K562 (cell line): ENCODE measurements around the gene FHIP2A. TPM values are rescaled to one million over a fixed set of nuclear protein-coding genes. Genes with fewer than 3 reads are reported as not detected.

Source experiments
- ATAC-seq: fragments of 200-7000 bp; cut with Tn5 transposase; 3 replicates; pipeline ENCODE4 v1.9.1; 2020; ENCODE audit warnings: moderate library complexity
- BruUV-seq: library from RNA; stranded (reverse); fragments of 400-500 nt; replicated peaks from 2 replicates; lab custom pipeline; 2021; lab: Mats Ljungman, UMichigan
- CTCF ChIA-PET: fragments of 300-600 bp; formaldehyde crosslinking; extraction: SDS; loops from one replicate; lab custom pipeline; 2021; ENCODE audit warnings: low intra/inter-chr PET ratio; lab: Yijun Ruan, JAX
- POLR2A ChIA-PET: fragments of 300-600, 350-650 bp; sonication (Branson Sonifier 250); formaldehyde crosslinking; extraction: SDS; loops from one replicate; lab custom pipeline; 2021; ENCODE audit warnings: antibody characterized with exemption, inconsistent platforms; lab: Yijun Ruan, JAX
- DNase-seq, 4 experiments: peaks; one replicate each; pipeline versions ENCODE4 v3.0.0 to v3.0.0-alpha.2; 2011 to 2018; ENCODE audit warnings: low spot score in 3 of 4, mixed read lengths in 3 of 4; ENCODE audit errors: extremely low read depth in 1 of 4
- FAIRE-seq: peaks from 2 replicates; lab custom pipeline; 2011; peaks lifted over from hg19 to GRCh38; lab: Jason Lieb, UNC
- H2AFZ ChIP-seq: 2 replicates; pipeline ENCODE4 v1.6.0; 2011; ENCODE audit warnings: low read depth, low read length, control low read depth, inconsistent platforms
- H3K27ac ChIP-seq: fragments of 200-600 bp; 3 replicates; pipeline ENCODE4 v1.8.0; 2011; ENCODE audit warnings: low read depth, mild to moderate bottlenecking, control low read depth, inconsistent platforms, low read length, moderate library complexity, mixed read lengths; ENCODE audit errors: extremely low read depth
- H3K27me3 ChIP-seq, 2 experiments: fragments of 300-600 bp in 1 of 2; 2 replicates in 1 of 2; 3 replicates in 1 of 2; pipeline versions ENCODE4 v1.6.0 to v1.8.0; 2011; ENCODE audit warnings: inconsistent platforms in 2 of 2, low read length in 2 of 2, mild to moderate bottlenecking in 1 of 2, mixed read lengths in 1 of 2, moderate library complexity in 1 of 2; ENCODE audit not compliant: control insufficient read depth in 2 of 2, insufficient read depth in 2 of 2
- H3K36me3 ChIP-seq: fragments of 300-600 bp; 3 replicates; pipeline ENCODE4 v1.8.0; 2011; ENCODE audit warnings: mild to moderate bottlenecking, low read length, inconsistent platforms; ENCODE audit not compliant: control insufficient read depth, insufficient read depth
- H3K4me1 ChIP-seq, 2 experiments: fragments of 200-600 bp in 1 of 2; replicated peaks in 1 of 2; 2 replicates in 1 of 2; 3 replicates in 1 of 2; pipeline versions ENCODE4 v1.5.1 to v1.8.0; 2011; ENCODE audit warnings: inconsistent platforms in 2 of 2, low read length in 2 of 2, mild to moderate bottlenecking in 1 of 2, mixed read lengths in 1 of 2, moderate library complexity in 1 of 2; ENCODE audit not compliant: control insufficient read depth in 2 of 2, insufficient read depth in 2 of 2
- H3K4me2 ChIP-seq: 2 replicates; pipeline ENCODE4 v1.6.1; 2011; ENCODE audit warnings: low read length, control low read depth, inconsistent platforms, mixed read lengths; ENCODE audit not compliant: insufficient read depth
- H3K4me3 ChIP-seq: fragments of 200-600 bp; sonication (generic), shearing (Covaris generic); 2 replicates; pipeline ENCODE4 v1.5.1; 2016; ENCODE audit warnings: control low read depth, inconsistent platforms
- H3K79me2 ChIP-seq: fragments of 200-600 bp; 3 replicates; pipeline ENCODE4 v1.8.0; 2011; ENCODE audit warnings: low read length, inconsistent platforms; ENCODE audit not compliant: control insufficient read depth, insufficient read depth
- H3K9ac ChIP-seq, 2 experiments: 2 replicates each; pipeline versions ENCODE4 v1.6.0 to v1.6.1; 2011; ENCODE audit warnings: low read depth in 2 of 2, low read length in 2 of 2, control low read depth in 1 of 2, inconsistent platforms in 1 of 2, mild to moderate bottlenecking in 1 of 2, mixed read lengths in 1 of 2; ENCODE audit not compliant: insufficient read depth in 1 of 2
- H3K9me1 ChIP-seq: one replicate; pipeline ENCODE4 v1.6.0; 2011; ENCODE audit warnings: inconsistent platforms, mild to moderate bottlenecking, low read length, moderate library complexity; ENCODE audit not compliant: control insufficient read depth, insufficient read depth
- H3K9me3 ChIP-seq: replicated peaks from 2 replicates; pipeline ENCODE4 v1.5.1; 2011; ENCODE audit warnings: low read depth, low read length, inconsistent platforms; ENCODE audit not compliant: control insufficient read depth, insufficient read depth
- H4K20me1 ChIP-seq: replicated peaks from 2 replicates; pipeline ENCODE4 v1.6.1; 2011; ENCODE audit warnings: low read length, inconsistent platforms, mixed read lengths; ENCODE audit not compliant: control insufficient read depth, insufficient read depth
- EWSR1 ChIP-seq: fragments of 450-650 bp; IDR thresholded peaks from 2 replicates; pipeline ENCODE4 v1.6.1; 2018; ENCODE audit warnings: borderline replicate concordance, mild to moderate bottlenecking, low read depth, moderate library complexity; ENCODE audit not compliant: partially characterized antibody
- FOXK2 ChIP-seq, 2 experiments: fragments of 450-650 bp; IDR thresholded peaks in 1 of 2; conservative IDR thresholded peaks in 1 of 2; 2 replicates each; pipeline ENCODE4 v1.6.1; 2016; ENCODE audit warnings: low read depth in 2 of 2, mild to moderate bottlenecking in 1 of 2
- FOXP1 ChIP-seq: sonication (generic); formaldehyde crosslinking; IDR thresholded peaks from 2 replicates; pipeline ENCODE4 v1.8.0; 2022; ENCODE audit warnings: mild to moderate bottlenecking, missing genetic modification reagents
- MCM5 ChIP-seq: fragments of 450-650 bp; IDR thresholded peaks from 2 replicates; pipeline ENCODE4 v1.6.1; 2016; ENCODE audit warnings: low read depth
- NCOA6 ChIP-seq: fragments of 450-650 bp; IDR thresholded peaks from 2 replicates; pipeline ENCODE4 v1.6.1; 2017; ENCODE audit warnings: mild to moderate bottlenecking
- NR2F6 ChIP-seq: fragments of 450-650 bp; formaldehyde crosslinking; IDR thresholded peaks from 2 replicates; pipeline ENCODE4 v1.4.0; 2020; ENCODE audit warnings: mild to moderate bottlenecking
- TAF7 ChIP-seq: fragments of 450-650 bp; IDR thresholded peaks from 2 replicates; pipeline ENCODE4 v1.6.1; 2016; ENCODE audit warnings: missing genetic modification characterization, missing compliant biosample characterization
- YY1 ChIP-seq, 3 experiments: IDR thresholded peaks; 2 replicates each; pipeline ENCODE4 v1.6.1; 2011; ENCODE audit warnings: low read length in 2 of 3, mild to moderate bottlenecking in 2 of 3, moderate library complexity in 2 of 3, borderline replicate concordance in 1 of 3, control low read depth in 1 of 3, low read depth in 1 of 3; ENCODE audit not compliant: insufficient read depth in 3 of 3, insufficient replicate concordance in 2 of 3, control insufficient read depth in 1 of 3, insufficient read length in 1 of 3; ENCODE audit errors: extremely low read depth in 1 of 3
- WGBS: fragments of 100-300 bp; shearing (Covaris generic); methylation state at CpG from one replicate; pipeline ENCODE4 v1.1.6; 2016; ENCODE audit warnings: low coverage, mixed read lengths; ENCODE audit not compliant: insufficient coverage; ENCODE audit errors: missing lambda C conversion rate; 5-methylcytosine and 5-hydroxymethylcytosine counted together
- in situ Hi-C: fragments of 300-500 bp; cut with MboI; formaldehyde crosslinking; loops from 4 replicates; pipeline ENCODE4 v1.15.0; 2018; ENCODE audit warnings: inconsistent platforms, mixed read lengths
- intact Hi-C: fragments of 100-400 bp; cut with micrococcal nuclease; formaldehyde crosslinking; loops from 2 replicates; pipeline ENCODE4 v1.14.2; 2022
- polyA plus RNA-seq, 8 experiments: library from polyadenylated mRNA; depleted of rRNA in 4 of 8; stranded (reverse) in 5 of 8; unstranded in 3 of 8; fragments of >200 nt; fragmentation: Nextera tagmentation in 2 of 8; fragmentation: Illumina TruSeq in 1 of 8; extraction: Ambion mirVana in 2 of 8; extraction: Trizol in 1 of 8; gene quantifications; 2 replicates each; pipeline versions ENCODE4 v1.2.1 to v1.2.3, GENCODE V29; 2011 to 2014; ENCODE audit warnings: inconsistent platforms in 1 of 8, missing spikeins in 1 of 8
- total RNA-seq, 7 experiments: library from RNA; depleted of rRNA in 6 of 7; stranded (reverse); fragments of >200 nt in 6 of 7; fragmentation: Illumina TruSeq in 2 of 7; extraction: Trizol in 2 of 7; gene quantifications; 2 replicates each; pipeline versions ENCODE4 v1.2.1 to v1.2.3, GENCODE V29; 2011 to 2021; ENCODE audit warnings: low replicate concordance in 1 of 7
- TF ChIP-seq, protein P1 (sequence below): fragments of 250-450 bp; sonication (Bioruptor Pico); IDR thresholded peaks from 2 replicates; pipeline ENCODE4 v1.8.0; 2022; ENCODE audit warnings: moderate library complexity, mild to moderate bottlenecking, inconsistent platforms
- TF ChIP-seq, protein P2 (sequence below), 2 experiments: fragments of 450-650 bp; IDR thresholded peaks; 2 replicates each; pipeline ENCODE4 v1.6.1; 2016; ENCODE audit warnings: mild to moderate bottlenecking in 2 of 2, borderline replicate concordance in 1 of 2, low read depth in 1 of 2, moderate library complexity in 1 of 2
- TF ChIP-seq, protein P3 (sequence below): fragments of 450-650 bp; IDR thresholded peaks from 2 replicates; pipeline ENCODE4 v1.6.1; 2014; ENCODE audit warnings: low read depth, mild to moderate bottlenecking, moderate library complexity, borderline replicate concordance

Gene FHIP2A
- total and polyA plus RNA-seq, 9 of the 15 experiments (the other 6 are each of a cell fraction or from before 2014, with no cell fraction given): 1.5 to 7.4 (median 3.3) TPM

DNA sequence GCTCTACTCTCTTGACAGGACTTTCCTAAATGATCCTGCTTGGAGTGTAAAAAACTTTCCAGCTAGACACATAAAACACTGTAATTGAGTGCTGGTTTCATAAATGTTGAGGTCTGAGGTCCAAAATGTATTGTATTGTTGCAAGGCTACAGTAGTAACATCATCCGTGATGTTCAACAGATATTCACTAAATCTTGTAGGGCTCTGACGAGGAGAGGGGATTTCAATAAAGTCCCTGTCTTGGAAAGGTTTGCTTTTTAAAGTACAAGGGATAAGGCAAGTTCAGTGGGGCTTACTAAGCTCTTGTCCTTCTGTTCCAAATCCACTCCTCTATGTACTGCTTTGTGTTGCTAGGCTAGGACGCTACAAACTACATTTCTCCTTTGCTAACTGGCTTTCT, 48.9 kb downstream of the FHIP2A start:
- H3K27ac ChIP-seq: no peak overlapping the region
- POLR2A ChIA-PET: no interaction called here
- no peak overlapping the region for H3K4me3 ChIP-seq
- no peaks in the 10 kb centered on the region for H3K79me2 ChIP-seq
- H3K36me3 ChIP-seq: no peaks in the 10 kb centered on the region
- H4K20me1 ChIP-seq: no peaks in the 10 kb centered on the region
- H3K4me1 ChIP-seq: no peaks in the 10 kb centered on the region
- 0% methylated on average over 3 of the region's 3 CpGs for WGBS
- H3K27me3 ChIP-seq: no peaks in the 10 kb centered on the region
- intact Hi-C loops: loop anchor here (10.0 kb wide), 1 partner anchor 154 kb away; no protein-coding TSS in a partner anchor
- BruUV-seq: no TSS peak
- DNase-seq: no peak
- H3K9me3 ChIP-seq: no peaks in the 10 kb centered on the region
- CTCF ChIA-PET: no interaction called here
- no peak overlapping the region for H3K4me2 ChIP-seq
- H3K9ac ChIP-seq: no peak overlapping the region
- ATAC-seq: no peak
- no peak for FAIRE-seq
- H2AFZ ChIP-seq: no peak overlapping the region
- H3K9me1 ChIP-seq: no peaks in the 10 kb centered on the region
- in situ Hi-C loops: no loop called here
- TF ChIP-seq, protein P1, sequence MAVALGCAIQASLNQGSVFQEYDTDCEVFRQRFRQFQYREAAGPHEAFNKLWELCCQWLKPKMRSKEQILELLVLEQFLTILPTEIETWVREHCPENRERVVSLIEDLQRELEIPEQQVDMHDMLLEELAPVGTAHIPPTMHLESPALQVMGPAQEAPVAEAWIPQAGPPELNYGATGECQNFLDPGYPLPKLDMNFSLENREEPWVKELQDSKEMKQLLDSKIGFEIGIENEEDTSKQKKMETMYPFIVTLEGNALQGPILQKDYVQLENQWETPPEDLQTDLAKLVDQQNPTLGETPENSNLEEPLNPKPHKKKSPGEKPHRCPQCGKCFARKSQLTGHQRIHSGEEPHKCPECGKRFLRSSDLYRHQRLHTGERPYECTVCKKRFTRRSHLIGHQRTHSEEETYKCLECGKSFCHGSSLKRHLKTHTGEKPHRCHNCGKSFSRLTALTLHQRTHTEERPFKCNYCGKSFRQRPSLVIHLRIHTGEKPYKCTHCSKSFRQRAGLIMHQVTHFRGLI (CRISPR knock-in tag): no peak
- TF ChIP-seq FOXK2 (conservative IDR thresholded peaks at IDR 0.05 in 1 of 2, IDR thresholded peaks at IDR 0.05 in 1 of 2; ENCODE audit: low read depth in 2 of 2) (no peak), EWSR1 (no peak), TAF7 (tag) (no peak), FOXP1 (CRISPR knock-in tag) (no peak), NR2F6 (CRISPR knock-in tag) (no peak), YY1 (IDR thresholded peaks at IDR 0.05; ENCODE audit: borderline replicate concordance in 1 of 3, control insufficient read depth in 1 of 3, extremely low read depth in 1 of 3, insufficient read depth in 3 of 3, insufficient read length in 1 of 3, insufficient replicate concordance in 2 of 3, low read depth in 1 of 3, low read length in 2 of 3) (no peak), NCOA6 (no peak), MCM5 (no peak)
- TF ChIP-seq, protein P2, sequence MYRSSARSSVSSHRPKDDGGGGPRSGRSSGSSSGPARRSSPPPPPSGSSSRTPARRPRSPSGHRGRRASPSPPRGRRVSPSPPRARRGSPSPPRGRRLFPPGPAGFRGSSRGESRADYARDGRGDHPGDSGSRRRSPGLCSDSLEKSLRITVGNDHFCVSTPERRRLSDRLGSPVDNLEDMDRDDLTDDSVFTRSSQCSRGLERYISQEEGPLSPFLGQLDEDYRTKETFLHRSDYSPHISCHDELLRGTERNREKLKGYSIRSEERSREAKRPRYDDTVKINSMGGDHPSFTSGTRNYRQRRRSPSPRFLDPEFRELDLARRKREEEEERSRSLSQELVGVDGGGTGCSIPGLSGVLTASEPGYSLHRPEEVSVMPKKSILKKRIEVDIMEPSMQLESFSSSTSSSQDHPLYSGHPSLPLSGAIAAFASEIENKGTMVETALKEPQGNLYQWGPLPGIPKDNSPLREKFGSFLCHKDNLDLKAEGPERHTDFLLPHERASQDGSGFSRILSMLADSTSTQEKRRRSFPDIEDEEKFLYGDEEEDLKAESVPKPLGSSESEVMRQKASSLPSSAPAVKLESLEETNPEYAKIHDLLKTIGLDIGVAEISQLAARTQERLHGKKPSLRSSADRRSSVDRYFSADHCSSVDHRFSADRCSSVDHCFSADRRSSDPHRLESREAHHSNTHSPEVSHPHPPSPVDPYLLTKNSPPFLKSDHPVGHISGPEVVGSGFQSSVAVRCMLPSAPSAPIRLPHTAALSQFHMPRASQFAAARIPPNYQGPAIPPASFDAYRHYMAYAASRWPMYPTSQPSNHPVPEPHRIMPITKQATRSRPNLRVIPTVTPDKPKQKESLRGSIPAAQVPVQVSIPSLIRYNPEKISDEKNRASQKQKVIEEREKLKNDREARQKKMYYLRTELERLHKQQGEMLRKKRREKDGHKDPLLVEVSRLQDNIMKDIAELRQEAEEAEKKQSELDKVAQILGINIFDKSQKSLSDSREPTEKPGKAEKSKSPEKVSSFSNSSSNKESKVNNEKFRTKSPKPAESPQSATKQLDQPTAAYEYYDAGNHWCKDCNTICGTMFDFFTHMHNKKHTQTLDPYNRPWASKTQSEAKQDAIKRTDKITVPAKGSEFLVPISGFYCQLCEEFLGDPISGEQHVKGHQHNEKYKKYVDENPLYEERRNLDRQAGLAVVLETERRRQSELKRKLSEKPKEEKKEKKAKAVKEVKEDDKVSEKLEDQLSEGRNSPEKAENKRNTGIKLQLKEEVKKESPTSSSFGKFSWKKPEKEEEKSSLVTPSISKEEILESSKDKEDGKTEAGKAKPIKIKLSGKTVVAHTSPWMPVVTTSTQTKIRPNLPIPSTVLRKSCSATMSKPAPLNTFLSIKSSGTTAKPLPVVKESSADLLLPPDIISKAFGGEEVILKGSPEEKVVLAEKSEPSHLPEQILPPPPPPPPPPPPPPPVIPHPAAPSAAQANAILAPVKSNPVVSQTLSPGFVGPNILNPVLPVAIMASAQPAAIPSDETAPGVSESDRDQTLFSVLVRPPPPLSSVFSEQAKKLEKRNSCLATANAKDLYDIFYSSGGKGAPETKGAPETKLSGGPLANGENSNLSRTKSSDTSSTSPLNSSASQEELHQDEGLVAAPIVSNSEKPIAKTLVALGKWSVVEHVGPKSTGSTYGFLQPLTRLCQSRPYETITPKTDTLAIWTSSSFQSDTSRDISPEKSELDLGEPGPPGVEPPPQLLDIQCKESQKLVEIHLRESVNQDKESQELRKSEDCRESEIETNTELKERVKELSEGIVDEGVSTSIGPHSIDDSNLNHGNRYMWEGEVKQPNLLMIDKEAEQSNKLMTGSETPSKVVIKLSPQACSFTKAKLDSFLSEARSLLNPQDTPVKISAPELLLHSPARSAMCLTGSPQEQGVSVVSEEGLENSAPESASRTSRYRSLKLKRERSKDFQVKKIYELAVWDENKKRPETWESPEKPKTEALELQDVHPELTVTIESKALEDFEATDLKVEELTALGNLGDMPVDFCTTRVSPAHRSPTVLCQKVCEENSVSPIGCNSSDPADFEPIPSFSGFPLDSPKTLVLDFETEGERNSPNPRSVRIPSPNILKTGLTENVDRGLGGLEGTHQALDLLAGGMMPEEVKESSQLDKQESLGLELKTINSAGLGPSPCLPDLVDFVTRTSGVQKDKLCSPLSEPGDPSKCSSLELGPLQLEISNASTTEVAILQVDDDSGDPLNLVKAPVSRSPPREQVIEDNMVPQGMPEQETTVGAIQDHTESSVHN (IDR thresholded peaks at IDR 0.05; ENCODE audit: borderline replicate concordance in 1 of 2, low read depth in 1 of 2): no peak
- TF ChIP-seq, protein P3, sequence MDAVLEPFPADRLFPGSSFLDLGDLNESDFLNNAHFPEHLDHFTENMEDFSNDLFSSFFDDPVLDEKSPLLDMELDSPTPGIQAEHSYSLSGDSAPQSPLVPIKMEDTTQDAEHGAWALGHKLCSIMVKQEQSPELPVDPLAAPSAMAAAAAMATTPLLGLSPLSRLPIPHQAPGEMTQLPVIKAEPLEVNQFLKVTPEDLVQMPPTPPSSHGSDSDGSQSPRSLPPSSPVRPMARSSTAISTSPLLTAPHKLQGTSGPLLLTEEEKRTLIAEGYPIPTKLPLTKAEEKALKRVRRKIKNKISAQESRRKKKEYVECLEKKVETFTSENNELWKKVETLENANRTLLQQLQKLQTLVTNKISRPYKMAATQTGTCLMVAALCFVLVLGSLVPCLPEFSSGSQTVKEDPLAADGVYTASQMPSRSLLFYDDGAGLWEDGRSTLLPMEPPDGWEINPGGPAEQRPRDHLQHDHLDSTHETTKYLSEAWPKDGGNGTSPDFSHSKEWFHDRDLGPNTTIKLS: no peak
